NCI-H2171 treated with DMSO at 0.1 percent for 48 hours (cell line): ENCODE results near the gene AK4.
A peak's percentile ranks its signal among the peaks of the same experiment; 100 is the strongest.
"Not testable (repeated sequence)": the region's sequence is repeated elsewhere in the genome, so short reads cannot be mapped to it uniquely, and the experiment has no call there.

Experiments used
- DNase-seq: peaks from one replicate; lab custom pipeline; 2025; lab: John Stamatoyannopoulos, UW

Gene AK4

DNA sequence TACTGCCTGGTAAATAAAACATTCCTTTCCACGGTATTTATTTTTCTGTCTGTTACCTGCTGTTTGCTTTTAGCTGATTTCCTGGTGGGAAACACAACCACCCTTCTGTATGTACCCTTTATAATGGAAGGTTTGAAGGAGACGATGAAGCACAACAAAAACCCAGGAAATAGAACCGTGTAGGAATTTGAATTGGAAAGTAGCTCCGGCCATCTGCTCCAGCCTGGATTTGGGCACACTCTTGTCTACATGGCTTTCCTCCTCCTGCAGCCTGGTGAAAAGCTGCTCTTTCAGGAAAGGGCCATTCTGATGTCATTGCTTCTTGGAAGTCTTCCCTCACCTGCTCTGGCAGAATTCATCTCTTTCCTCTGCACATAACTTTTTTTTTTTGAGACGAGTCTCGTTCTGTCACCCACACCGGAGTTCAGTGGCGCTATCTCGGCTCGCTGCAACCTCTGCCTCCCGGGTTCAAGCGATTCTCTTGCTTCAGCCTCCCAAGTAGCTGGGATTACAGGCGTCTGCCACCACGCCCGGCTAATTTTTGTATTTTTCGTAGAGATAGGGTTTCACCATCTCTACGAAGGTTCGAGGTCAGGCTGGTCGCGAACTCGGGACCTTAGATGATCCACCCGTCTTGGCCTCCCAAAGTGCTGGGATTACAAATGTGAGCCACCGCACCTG lies 2.7 kb downstream of the AK4 start:
- no peak for DNase-seq

DNA sequence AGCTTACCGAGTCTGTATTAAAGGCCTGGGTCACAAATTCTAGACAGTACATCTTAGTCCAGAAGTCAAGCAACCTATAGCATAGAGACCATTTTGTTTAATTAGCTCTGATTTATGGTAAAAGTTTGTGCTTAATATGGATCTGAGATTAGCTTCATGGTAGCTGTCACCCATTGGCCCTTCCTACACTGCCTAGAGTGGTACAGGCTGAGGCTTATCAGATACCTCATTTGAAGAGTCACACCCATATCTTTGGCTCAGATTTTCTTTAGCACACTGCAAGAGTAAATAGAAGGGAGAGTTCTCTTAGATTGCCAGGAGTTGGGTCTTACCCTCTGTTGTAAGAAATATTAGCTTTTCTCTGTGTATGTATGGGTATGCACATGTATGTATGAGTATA lies 3.6 kb downstream of the AK4 start:
- DNase-seq: no peak

DNA sequence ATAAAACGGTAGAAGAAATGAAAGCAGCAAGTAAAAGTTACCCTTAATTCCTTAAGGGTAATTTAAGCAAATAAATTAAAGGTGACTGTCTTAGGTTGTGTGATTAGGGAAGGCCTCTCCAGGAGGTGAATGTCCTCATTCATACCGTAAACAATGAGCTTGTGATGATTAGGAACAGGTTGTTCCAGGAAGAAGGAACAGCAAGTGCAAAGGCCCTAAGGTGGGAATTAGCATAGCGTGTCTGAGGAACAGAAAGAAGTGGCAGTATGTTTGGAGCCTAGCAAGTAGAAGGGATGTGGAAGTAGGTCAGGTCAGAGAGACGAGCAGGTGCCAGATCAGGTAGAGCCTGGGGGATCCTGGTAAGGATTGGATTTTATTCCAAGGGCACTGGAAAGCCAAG lies 5.6 kb downstream of the AK4 start:
- no peak for DNase-seq

DNA sequence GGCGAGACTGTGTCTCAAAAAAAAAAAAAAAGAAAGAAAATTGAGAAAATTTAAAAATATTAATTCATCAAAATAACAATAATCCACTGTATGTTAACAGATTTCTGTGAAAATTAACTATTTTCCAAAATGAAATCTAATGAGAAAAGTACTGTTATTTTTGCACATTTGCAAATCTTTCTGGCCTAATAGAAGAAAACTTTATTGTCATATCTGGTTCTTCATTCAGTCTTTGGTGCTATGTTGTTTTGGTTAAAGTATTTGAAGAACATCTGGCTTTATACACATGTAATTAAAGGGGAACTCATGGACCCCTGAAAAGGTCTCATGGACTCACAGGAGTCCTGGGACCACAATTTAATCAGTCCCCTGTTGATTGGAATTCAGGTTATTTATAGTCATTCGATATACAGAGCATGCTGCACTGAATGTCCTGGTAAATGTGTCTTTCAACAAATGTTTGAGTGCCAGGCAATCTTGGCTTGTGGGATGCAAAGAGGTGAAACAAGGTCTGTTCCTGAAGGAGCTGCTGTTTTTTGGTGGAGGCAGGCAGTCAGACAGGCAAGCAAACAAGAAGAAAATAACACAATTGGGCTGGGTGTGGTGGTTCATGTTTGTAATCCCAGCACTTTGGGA lies 9.0 kb downstream of the AK4 start:
- no peak for DNase-seq

DNA sequence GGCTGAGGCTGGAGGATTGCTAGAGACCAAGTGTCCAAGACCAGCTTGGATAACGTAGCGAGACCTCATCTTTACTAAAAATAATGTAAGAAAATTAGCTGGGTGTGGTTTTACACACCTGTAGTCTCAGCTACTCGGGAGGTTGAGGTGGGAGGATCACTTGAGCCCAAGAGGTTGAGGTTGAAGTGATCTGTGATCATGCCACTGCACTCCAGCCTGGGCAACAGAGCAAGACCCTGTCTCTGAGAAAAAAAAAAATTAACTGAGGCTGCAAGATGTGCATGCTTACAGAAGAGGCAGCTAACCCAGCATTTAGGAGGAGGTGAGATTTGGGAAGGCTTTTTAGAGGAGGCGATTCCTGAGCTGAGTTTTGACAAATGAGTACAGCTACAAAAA lies 9.5 kb downstream of the AK4 start:
- no peak for DNase-seq

DNA sequence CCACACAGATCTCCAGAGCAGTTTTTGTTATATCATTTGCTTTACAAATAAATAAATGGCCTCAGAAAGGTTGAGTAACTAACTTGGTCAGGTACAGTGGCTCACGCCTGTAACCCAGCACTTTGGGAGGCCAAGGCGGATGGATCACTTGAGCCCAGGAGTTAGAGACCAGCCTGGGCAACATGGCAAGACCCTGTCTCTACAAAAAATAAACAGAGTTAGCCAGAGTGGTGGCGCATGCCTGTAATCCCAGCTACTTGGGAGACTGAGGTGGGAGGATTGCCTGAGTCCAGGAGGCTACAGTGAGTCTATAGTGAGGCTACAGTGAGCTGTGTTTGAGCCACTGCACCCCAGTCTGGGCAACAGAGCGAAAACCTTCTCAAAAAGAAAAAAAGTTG lies 11.3 kb downstream of the AK4 start:
- DNase-seq: not testable (repeated sequence)

DNA sequence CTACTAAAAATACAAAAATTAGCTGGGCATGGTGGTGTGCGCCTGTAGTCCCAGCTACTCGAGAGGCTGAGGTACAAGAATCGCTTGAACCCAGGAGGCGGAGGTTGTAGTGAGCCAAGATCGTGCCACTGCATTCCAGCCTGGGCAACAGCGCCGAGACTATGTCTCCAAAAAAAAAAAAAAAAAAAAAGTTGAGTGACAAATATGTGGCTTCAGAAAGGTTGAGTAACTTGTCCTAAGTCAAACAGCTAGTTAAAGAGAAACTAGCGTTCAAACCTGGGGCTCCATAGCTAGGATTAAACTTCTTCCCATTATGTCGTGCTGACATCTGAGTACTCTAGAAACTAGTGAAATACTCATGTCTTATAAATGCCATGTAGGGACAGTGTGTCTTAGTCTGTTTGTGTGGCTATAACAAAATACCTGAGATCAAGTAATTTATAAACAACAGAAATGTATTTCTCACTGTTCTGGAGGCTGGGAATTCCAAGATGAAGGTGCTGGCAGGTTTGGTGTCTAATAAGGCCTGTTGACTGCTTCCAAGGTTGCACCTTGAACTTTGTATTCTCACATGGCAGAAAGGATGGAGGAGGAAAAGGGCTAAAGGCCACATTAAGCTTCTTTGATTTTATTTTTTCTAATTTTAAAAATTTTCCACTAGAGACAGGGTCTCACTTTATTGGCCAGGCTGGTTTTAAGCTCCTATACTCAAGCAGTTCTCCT lies 12.0 kb downstream of the AK4 start:
- no peak for DNase-seq

DNA sequence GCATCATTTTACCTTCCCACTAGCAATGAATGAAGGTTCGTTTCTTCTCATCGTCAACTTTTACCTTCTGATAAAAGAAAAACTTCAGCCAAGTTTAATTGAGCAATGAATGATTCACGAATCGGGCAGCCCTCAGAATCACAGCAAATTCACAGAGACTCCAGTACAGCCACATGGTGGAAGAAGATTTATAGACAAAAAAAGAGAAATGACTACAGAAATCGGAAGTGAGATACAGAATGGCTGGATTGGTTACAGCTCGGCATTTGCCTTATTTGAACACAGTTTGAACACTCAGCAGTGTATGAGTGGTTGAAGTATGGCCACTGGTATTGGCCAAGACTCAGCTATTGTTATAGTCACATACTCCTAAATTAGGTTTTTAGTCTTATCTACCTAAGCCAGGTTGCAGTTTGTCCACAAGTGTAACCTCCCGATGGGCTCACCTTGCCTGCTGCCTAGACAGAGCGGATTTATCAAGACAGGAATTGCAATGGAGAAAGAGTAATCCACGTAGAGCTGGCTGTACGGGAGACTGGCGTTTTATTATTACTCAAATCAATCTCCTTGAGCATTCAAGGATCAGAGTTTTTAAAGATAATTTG lies 15.3 kb downstream of the AK4 start:
- DNase-seq: no peak

DNA sequence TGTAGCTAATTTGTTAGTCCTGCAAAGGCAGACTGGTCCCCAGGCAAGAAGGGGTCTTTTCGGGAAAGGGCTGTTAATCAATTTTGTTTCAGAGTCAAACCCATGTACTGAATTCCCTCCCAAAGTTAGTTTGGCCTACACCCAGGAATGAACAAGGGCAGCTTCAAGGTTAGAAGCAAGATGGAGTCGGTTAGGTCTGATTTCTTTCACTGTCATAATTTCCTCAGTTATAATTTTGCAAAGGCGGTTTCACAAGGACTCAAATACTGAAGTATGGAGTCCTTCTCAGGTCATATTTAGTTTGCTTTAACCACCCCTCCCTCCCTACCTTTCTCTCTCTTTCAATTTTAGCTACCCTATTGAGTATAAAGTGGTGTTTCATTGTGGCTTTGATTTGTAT lies 16.1 kb downstream of the AK4 start:
- DNase-seq: not testable (repeated sequence)

DNA sequence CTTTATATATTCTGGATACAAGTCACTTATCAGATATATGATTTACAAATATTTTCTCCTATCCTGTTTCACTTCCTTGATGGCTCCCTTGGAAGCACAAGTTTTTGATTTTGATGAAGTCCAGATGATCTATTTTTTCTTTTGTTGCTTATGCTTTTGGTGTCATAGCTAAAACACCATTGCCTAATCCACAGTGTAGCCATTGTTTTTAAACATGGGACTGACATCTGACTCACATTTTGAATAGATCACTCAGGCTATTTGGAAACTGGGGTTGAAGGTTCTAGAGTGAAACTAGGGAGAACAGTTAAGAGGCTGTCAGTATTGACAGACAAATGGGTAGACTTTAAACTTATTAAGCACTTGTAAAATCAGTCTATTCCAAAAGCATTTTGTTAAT lies 16.6 kb downstream of the AK4 start:
- DNase-seq: no peak

DNA sequence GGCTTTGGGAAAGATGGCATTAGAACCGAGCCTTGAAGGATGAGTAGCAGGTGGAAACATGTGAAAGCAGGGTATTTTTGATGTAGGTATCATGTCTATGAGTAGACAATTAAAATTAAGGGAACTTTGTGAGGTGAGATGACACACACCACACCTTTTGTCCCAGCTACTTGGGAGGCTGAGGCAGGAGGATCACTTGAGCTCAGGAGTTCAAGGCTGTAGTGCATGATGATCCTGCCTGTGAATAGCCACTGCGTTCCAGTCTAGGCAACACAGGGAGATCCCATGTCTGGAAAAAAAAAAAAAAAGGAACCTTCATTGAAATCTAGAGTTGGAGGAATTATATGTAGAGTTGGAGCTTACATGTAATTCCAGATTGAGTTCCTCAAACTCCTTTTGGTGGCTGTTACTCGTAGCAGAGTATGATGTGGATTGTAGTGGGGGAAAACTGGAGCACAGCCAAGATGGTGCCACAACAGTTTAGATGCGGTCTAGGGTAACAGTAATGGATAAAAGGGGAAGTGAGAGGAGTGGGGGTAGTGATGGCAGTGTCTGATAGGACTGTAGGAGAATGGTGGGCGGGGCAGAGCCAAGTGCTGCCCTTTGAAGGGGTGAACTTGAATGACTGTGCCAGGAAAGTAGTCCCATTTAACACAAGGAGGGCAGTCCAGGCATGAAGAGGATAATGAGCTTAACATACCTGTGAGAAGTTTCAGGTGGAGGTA lies 17.4 kb downstream of the AK4 start:
- DNase-seq: no peak

DNA sequence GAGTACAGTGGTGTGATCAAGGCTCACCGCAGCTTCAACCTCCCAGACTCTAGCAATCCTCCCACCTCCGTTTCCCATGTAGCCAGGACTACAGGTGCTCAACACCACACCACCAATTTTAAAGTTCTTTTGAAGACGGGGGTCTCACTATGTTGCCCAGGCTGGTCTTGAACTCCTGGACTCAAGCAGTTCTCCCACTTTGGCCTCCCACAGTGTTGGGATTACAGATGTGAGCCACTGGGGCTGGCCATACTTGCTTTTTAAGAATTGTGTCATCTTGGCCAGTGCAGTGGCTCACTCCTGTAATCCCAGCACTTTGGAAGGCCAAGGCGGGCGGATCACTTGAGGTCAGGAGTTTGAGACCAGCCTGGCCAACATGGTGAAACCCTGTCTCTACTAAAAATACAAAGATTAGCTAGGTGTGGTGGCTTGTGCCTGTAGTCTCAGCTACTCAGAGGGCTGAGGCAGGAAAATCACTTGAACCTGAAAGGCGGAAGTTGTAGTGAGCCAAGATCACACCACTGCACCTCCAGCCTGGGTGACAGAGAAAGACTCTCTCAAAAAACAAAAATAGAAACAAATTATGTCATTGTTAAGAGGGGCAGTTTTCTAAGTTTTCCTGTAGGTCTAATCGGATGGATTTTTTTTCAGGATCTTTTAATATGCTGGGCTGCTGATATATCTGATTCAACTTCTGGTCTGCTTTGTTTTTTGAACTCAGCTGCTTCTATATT lies 18.7 kb downstream of the AK4 start:
- DNase-seq: no peak

DNA sequence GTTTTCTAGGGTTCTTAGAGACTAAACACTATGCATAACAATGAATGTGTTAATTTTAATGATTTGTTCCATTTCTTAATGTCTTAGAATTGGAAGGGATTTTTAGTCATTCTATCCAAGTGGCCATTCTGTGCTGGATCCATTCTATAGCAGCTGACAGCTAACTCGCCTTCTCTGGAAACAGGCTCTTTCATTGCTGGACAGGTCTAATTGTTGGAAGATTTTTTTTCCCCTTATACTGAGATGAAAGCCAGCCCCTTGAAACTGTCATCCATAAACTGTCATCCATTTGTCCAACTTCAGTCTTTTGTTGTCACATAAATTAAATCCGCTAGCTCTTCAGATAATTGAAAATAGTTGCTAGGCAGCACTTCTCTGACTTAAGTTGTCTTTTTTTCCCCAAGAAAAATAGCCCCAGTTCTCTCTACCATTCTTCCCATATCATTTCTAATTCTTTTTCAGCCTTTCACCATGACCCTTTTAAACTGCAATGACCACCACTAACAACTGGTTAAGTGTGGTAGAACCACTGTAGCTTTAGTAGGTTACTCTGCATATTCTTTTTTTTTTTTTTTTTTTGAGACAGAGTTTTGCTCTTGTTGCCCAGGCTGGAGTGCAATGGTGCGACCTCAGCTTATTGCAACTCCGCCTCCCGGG lies 19.7 kb downstream of the AK4 start:
- DNase-seq: no peak

DNA sequence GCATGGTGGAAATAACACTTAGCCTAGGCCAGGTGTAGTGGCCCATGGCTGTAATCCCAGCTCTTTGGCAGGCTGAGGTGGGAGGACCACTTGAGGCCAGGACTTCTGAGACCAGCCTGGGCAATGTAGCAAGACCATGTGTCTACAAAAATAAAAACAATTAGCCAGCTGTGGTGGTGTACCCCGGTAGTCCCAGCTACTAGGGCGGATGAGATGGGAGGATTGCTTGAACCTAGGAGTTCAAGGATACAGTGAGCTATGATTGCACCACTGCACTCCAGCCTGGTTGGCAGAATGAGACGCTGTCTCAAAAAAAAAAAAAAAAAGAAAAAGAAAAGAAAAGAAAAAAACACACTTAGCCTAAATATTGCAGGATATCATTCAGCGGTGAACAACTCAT lies 20.9 kb downstream of the AK4 start:
- DNase-seq: no peak

DNA sequence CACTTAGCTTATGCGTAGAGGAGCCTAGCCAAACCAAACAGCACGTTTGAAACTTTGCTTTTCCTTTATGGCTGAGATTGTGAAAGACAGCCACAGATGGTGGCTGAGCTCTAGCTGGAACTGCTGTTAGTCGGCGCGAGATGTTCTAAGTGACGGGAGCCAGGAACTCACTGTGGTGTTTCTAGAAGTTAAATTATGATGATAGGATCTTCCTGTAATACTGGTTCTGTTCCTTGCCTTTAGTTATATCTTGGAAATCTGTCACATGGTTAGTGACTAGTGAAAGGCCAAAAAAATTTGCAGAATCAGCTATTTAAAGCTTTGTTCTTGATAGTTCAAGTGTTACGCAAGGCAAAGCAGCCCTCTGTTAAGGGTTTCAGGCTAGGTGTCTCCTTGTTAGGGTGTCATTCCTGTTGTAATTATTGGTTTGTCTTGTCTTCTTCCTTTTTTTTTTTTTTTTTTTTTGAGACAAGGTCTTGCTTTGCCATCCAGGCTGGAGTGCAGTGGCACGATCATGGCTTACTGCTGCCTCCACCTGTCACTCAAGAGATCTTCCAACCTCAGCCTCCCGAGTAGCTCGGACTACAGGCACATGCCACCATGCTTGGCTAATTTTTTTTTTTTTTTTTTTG lies 22.6 kb downstream of the AK4 start:
- peak; percentile 25 for DNase-seq

DNA sequence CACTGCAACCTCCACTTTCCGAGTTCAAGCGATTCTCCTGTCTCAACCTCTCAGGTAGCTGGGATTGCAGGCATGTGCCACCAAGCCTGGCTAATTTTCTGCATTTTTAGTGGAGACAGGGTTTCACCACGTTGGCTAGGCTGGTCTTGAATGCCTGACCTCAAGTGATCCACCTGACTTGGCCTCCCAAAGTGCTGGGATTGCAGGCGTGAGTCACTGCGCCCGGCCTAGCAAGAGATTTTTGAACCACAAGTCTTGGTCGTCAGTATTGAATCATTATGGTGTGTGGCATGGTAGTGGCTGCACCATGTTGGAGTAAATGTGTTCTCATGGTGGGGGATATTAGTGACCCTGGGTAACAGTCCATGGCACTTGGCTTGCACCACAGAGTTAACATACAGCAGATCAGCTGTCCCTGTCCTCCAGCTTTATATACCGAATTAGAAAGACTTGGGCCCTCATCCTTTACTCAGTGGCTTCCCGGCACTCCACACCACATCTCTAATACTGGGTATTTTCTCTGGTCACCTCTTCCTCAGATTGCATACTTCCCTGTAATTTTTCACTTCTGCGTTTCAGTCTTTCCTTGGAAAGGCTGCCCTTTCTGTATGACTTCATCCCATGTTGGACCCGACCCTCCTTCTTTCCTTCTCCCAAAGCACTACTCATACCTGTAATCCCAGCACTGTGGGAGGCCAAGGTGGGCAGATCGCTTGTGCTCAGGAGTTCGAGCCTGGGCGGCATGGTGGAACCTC lies 25.1 kb downstream of the AK4 start:
- no peak for DNase-seq

DNA sequence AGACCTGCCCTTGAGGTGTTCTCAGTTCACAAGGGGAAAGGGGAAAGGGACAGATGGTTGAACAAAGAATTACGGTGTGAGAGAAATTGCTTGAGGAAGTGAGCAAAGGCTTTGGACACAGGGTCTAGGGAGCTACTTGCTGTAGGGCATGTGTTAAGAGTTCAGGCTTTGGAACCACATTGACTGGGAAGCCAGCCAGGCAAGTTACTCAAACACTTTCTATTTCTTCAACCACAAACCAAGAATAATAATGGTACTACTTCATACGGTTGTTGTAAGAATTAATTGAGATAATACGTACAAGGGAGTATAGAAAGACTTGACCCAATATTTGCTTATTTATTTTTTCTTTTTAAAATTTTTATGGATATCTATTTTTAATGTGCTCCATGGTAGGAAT lies 26.6 kb downstream of the AK4 start:
- peak; percentile 52 for DNase-seq

DNA sequence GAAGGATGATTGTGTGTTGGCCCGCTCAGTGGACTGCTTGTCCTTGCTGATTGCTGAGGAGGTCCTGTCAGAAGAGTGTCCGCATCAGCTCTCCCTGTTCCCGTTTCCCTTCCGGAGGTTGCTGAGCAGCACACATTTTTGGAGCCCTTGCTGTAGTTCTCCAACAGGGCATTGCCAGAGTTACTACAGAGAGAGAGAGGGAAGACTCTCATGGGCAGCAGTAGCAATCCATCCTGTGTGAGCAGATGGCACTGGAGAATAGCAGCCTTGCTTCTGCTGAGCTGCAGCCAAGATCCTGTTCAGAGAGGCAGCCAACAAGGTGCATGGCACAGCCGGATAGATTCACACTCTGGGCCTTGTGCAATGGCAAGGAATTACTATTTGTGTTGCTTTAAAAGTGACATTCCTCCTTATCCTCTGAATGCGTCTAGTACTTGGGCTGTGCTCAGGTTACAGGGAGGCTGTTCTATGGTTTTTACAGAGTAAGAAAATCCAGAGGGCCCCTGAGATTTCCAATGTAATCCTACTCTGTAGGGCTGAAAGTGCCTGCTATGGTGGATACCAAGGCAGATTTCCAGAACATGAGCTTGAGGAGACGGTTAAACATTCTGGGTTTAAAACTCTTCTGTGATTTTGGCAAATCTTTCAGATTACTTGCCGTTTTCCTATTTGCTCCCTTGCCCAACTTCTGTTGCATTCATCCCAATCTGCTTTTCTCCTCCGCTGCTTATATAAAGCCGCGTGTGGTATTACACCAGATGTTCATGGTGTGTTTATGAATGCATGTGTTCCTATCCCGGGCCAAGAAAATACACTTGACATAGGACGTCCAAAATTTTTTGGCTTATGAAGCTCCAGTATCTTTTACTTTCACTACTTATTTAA lies 27.4 kb downstream of the AK4 start:
- peak; percentile 87 for DNase-seq

DNA sequence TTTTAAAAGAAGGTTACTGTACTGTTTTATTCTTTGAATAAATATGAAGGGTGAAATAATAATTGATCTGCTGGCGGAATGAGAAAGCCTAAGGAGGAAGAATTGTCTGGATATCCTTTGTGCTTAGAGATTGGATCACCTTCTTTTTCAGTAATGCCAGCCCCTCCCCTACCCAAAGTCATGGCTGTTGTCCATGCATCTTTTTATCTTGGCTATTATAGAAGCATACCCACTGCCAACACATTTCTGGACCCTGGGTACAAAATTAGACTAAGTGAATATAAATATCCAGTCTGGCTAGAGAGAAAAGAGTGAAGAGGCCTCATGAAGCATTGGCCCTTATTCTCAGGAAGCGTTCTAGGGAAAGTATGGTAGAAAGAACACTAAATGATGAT lies 28.1 kb downstream of the AK4 start:
- no peak for DNase-seq
